ENCODE measurements around the gene CCL2.
"Not testable (repeated sequence)": the region's sequence is repeated elsewhere in the genome, so short reads cannot be mapped to it uniquely, and the experiment has no call there.

The CCL2 gene

GRCh38 chr17:34226011-34226743, 28.9 kb upstream of the CCL2 start:
- TF ChIP-seq CTCF (IDR thresholded peaks at IDR 0.05; ENCODE audit: low read depth, low read length) = no peak
- H3K9me3 ChIP-seq (ENCODE audit: severe bottlenecking) = peaks cover 5% of the 10 kb centered on the region
- no peak overlapping the region for H3K27ac ChIP-seq
- H3K4me3 ChIP-seq (ENCODE audit: low read depth, low read length) = no peak overlapping the region
- no peak for DNase-seq
- peaks cover 66% of the 10 kb centered on the region for H3K27me3 ChIP-seq (ENCODE audit: insufficient read depth, low read depth, severe bottlenecking)
- H3K36me3 ChIP-seq = no peaks in the 10 kb centered on the region

- Histone ChIP-seq H3K27ac (no peak overlapping the region), H3K4me3 (ENCODE audit: low read depth, low read length) (no peak overlapping the region), H3K27me3 (ENCODE audit: insufficient read depth, low read depth, severe bottlenecking) (peaks cover 64% of the 10 kb centered on the region), H3K36me3 (no peaks in the 10 kb centered on the region), H3K9me3 (ENCODE audit: severe bottlenecking) (peaks cover 5% of the 10 kb centered on the region)
- no peak for DNase-seq
- TF ChIP-seq CTCF (IDR thresholded peaks at IDR 0.05; ENCODE audit: low read depth, low read length) = no peak
Measured at GRCh38 chr17:34226744-34227034, 28.4 kb upstream of the CCL2 start.

- DNase-seq; H3K27ac ChIP-seq; H3K36me3 ChIP-seq; H3K4me3 ChIP-seq (ENCODE audit: low read depth, low read length); H3K9me3 ChIP-seq (ENCODE audit: severe bottlenecking): not testable (repeated sequence)
- H3K27me3 ChIP-seq (ENCODE audit: insufficient read depth, low read depth, severe bottlenecking) = peaks cover 58% of the 10 kb centered on the region
Measured at GRCh38 chr17:34227293-34227692, 27.8 kb upstream of the CCL2 start.

- no peak for DNase-seq
- Histone ChIP-seq H3K27ac (no peak overlapping the region), H3K27me3 (ENCODE audit: insufficient read depth, low read depth, severe bottlenecking) (peaks cover 54% of the 10 kb centered on the region), H3K9me3 (ENCODE audit: severe bottlenecking) (peaks cover 5% of the 10 kb centered on the region), H3K4me3 (ENCODE audit: low read depth, low read length) (no peak overlapping the region), H3K36me3 (no peaks in the 10 kb centered on the region)
- no peak for TF ChIP-seq CTCF (IDR thresholded peaks at IDR 0.05; ENCODE audit: low read depth, low read length)
Measured at GRCh38 chr17:34227707-34228106, 27.4 kb upstream of the CCL2 start.

GRCh38 chr17:34228781-34229180, 26.3 kb upstream of the CCL2 start:
- peaks cover 5% of the 10 kb centered on the region for H3K9me3 ChIP-seq (ENCODE audit: severe bottlenecking)
- no peak for DNase-seq
- no peak for TF ChIP-seq CTCF (IDR thresholded peaks at IDR 0.05; ENCODE audit: low read depth, low read length)
- H3K36me3 ChIP-seq = no peaks in the 10 kb centered on the region
- peaks cover 46% of the 10 kb centered on the region for H3K27me3 ChIP-seq (ENCODE audit: insufficient read depth, low read depth, severe bottlenecking)
- H3K27ac ChIP-seq = no peak overlapping the region
- no peak overlapping the region for H3K4me3 ChIP-seq (ENCODE audit: low read depth, low read length)

- H3K4me3 ChIP-seq (ENCODE audit: low read depth, low read length) = no peak overlapping the region
- DNase-seq = no peak
- peaks cover 5% of the 10 kb centered on the region for H3K9me3 ChIP-seq (ENCODE audit: severe bottlenecking)
- H3K27ac ChIP-seq = no peak overlapping the region
- no peaks in the 10 kb centered on the region for H3K36me3 ChIP-seq
- no peak for TF ChIP-seq CTCF (IDR thresholded peaks at IDR 0.05; ENCODE audit: low read depth, low read length)
- H3K27me3 ChIP-seq (ENCODE audit: insufficient read depth, low read depth, severe bottlenecking) = peaks cover 35% of the 10 kb centered on the region
Measured at GRCh38 chr17:34230342-34230741, 24.7 kb upstream of the CCL2 start.

All from WERI-Rb-1 (cell line).